ENCODE measurements around the gene DUSP22.

DUSP22 gene

GRCh38 chr6:311679-312220, 19.5 kb downstream of the DUSP22 start:
- no peak for DNase-seq

- DNase-seq, result no peak
Measured at GRCh38 chr6:313087-313486, 20.8 kb downstream of the DUSP22 start.

GRCh38 chr6:313917-314316, 21.6 kb downstream of the DUSP22 start:
- DNase-seq, result no peak

- no peak for DNase-seq
Measured at GRCh38 chr6:314377-314776, 22.1 kb downstream of the DUSP22 start.

- no peak for DNase-seq
Measured at GRCh38 chr6:315226-315625, 22.9 kb downstream of the DUSP22 start.

GRCh38 chr6:315921-316752, 23.9 kb downstream of the DUSP22 start:
- DNase-seq, result no peak

GRCh38 chr6:316753-317038, 24.4 kb downstream of the DUSP22 start:
- no peak for DNase-seq

GRCh38 chr6:317060-317447, 24.8 kb downstream of the DUSP22 start:
- DNase-seq, result no peak

- DNase-seq, result no peak
Measured at GRCh38 chr6:317448-318144, 25.3 kb downstream of the DUSP22 start.

GRCh38 chr6:318243-318890, 26.1 kb downstream of the DUSP22 start:
- no peak for DNase-seq

GRCh38 chr6:319177-320131, 27.2 kb downstream of the DUSP22 start:
- DNase-seq, result no peak

GRCh38 chr6:320351-321157, 28.3 kb downstream of the DUSP22 start:
- no peak for DNase-seq

- no peak for DNase-seq
Measured at GRCh38 chr6:321158-321438, 28.8 kb downstream of the DUSP22 start.

- DNase-seq, result no peak
Measured at GRCh38 chr6:321536-322258, 29.4 kb downstream of the DUSP22 start.

- DNase-seq, result no peak
Measured at GRCh38 chr6:322259-322930, 30.1 kb downstream of the DUSP22 start.

GRCh38 chr6:322940-323729, 30.8 kb downstream of the DUSP22 start:
- DNase-seq, result no peak

GRCh38 chr6:323730-324088, 31.4 kb downstream of the DUSP22 start:
- no peak for DNase-seq

- DNase-seq, result no peak
Measured at GRCh38 chr6:324116-324728, 31.9 kb downstream of the DUSP22 start.

- no peak for DNase-seq
Measured at GRCh38 chr6:324729-325125, 32.4 kb downstream of the DUSP22 start.
